HCT116 (cell line): ENCODE results near the gene DPH1. TPM values are rescaled to one million over a fixed set of nuclear protein-coding genes. Genes with fewer than 3 reads are reported as not detected.

Source experiments
- ATAC-seq: fragments of 200-7000 bp; cut with Tn5 transposase; 2 replicates; pipeline ENCODE4 v1.9.1; 2020; ENCODE audit warnings: mild to moderate bottlenecking, moderate library complexity
- BruUV-seq: library from RNA; stranded (reverse); fragments of 400-500 nt; replicated peaks from 2 replicates; lab custom pipeline; 2021; lab: Mats Ljungman, UMichigan
- CTCF ChIA-PET: fragments of 300-600 bp; sonication (Branson Sonifier 250); formaldehyde crosslinking; loops from one replicate; lab custom pipeline; 2021; ENCODE audit warnings: antibody characterized with exemption; lab: Charles Lee
- POLR2A ChIA-PET: fragments of 300-600, 350-600 bp; sonication (Branson Sonifier 250); formaldehyde crosslinking; loops from one replicate; lab custom pipeline; 2021; ENCODE audit warnings: antibody characterized with exemption; lab: Charles Lee
- RAD21 ChIA-PET, 2 experiments: fragments of 300-600 bp; sonication (Branson Sonifier 250); formaldehyde crosslinking; loops; one replicate each; lab custom pipeline; 2023; ENCODE audit warnings: low total read pairs in 2 of 2; ENCODE audit not compliant: uncharacterized antibody in 2 of 2, unreplicated experiment in 2 of 2, low non-redundant PET in 1 of 2; lab: Charles Lee
- DNase-seq: peaks from one replicate; pipeline ENCODE4 v3.0.0-alpha.2; 2010; ENCODE audit warnings: low read depth, low spot score
- H2AFZ ChIP-seq: fragments of 200-600 bp; shearing (Covaris generic), sonication (generic); 2 replicates; pipeline ENCODE4 v1.6.1; 2017; ENCODE audit warnings: low read depth, mixed run types, mixed read lengths, antibody characterized with exemption, low read length; ENCODE audit not compliant: poor library complexity, severe bottlenecking
- H3K27ac ChIP-seq: 2 replicates; pipeline ENCODE4 v1.5.1; 2012; ENCODE audit warnings: low read depth, low read length
- H3K27me3 ChIP-seq: fragments of 200-600 bp; sonication (generic); 2 replicates; pipeline ENCODE4 v1.6.1; 2016; ENCODE audit warnings: mixed run types, low read length, mixed read lengths; ENCODE audit not compliant: insufficient read depth
- H3K36me3 ChIP-seq, 2 experiments: fragments of 200-500 bp in 1 of 2; fragments of 200-600 bp in 1 of 2; sonication (Bioruptor generic) in 1 of 2; sonication (generic) in 1 of 2; 2 replicates each; pipeline versions ENCODE4 v1.5.1 to v1.6.1; 2014 to 2016; ENCODE audit warnings: low read length in 2 of 2, inconsistent platforms in 1 of 2, mixed read lengths in 1 of 2, mixed run types in 1 of 2; ENCODE audit not compliant: insufficient read depth in 2 of 2, control insufficient read depth in 1 of 2
- H3K4me1 ChIP-seq, 2 experiments: fragments of 200-600 bp in 1 of 2; sonication (generic) in 1 of 2; 2 replicates each; pipeline versions ENCODE4 v1.5.1 to v1.6.1; 2012 to 2017; ENCODE audit warnings: low read length in 2 of 2, inconsistent platforms in 1 of 2, mild to moderate bottlenecking in 1 of 2, mixed read lengths in 1 of 2, mixed run types in 1 of 2, moderate library complexity in 1 of 2; ENCODE audit not compliant: insufficient read depth in 2 of 2, control insufficient read depth in 1 of 2
- H3K4me2 ChIP-seq: fragments of 200-600 bp; sonication (generic); 2 replicates; pipeline ENCODE4 v1.6.1; 2017; ENCODE audit warnings: mixed run types, low read length, mixed read lengths
- H3K4me3 ChIP-seq, 2 experiments: fragments of 200-600 bp in 1 of 2; sonication (generic) in 1 of 2; replicated peaks in 1 of 2; 2 replicates each; pipeline ENCODE4 v1.5.1; 2011 to 2016; ENCODE audit warnings: low read length in 2 of 2, control low read depth in 1 of 2, low read depth in 1 of 2, mild to moderate bottlenecking in 1 of 2, mixed read lengths in 1 of 2, mixed run types in 1 of 2
- H3K79me2 ChIP-seq: fragments of 200-600 bp; sonication (generic); 2 replicates; pipeline ENCODE4 v1.6.1; 2017; ENCODE audit warnings: mild to moderate bottlenecking, mixed run types, low read length, moderate library complexity, mixed read lengths; ENCODE audit not compliant: insufficient read depth
- H3K9ac ChIP-seq: fragments of 200-600 bp; sonication (generic); 2 replicates; pipeline ENCODE4 v1.6.1; 2016; ENCODE audit warnings: low read length, mixed read lengths
- H3K9me2 ChIP-seq: fragments of 200-600 bp; sonication (generic), shearing (Covaris generic); 2 replicates; pipeline ENCODE4 v1.6.1; 2017; ENCODE audit warnings: mixed run types, mild to moderate bottlenecking, moderate library complexity; ENCODE audit not compliant: insufficient read depth
- H3K9me3 ChIP-seq, 2 experiments: fragments of 200-500 bp in 1 of 2; fragments of 200-600 bp in 1 of 2; sonication (Bioruptor generic) in 1 of 2; sonication (generic) in 1 of 2; 2 replicates each; pipeline ENCODE4 v1.6.1; 2014 to 2017; ENCODE audit warnings: low read length in 2 of 2, mixed read lengths in 2 of 2, inconsistent platforms in 1 of 2, low read depth in 1 of 2, mild to moderate bottlenecking in 1 of 2, mixed run types in 1 of 2, moderate library complexity in 1 of 2; ENCODE audit not compliant: control insufficient read depth in 1 of 2, insufficient read depth in 1 of 2
- H4K20me1 ChIP-seq: fragments of 200-600 bp; sonication (generic), shearing (Covaris generic); 2 replicates; pipeline ENCODE4 v1.6.1; 2017; ENCODE audit warnings: mixed run types, mild to moderate bottlenecking, moderate library complexity; ENCODE audit not compliant: insufficient read depth
- CBX3 ChIP-seq: IDR thresholded peaks from 2 replicates; pipeline ENCODE4 v1.6.1; 2012; ENCODE audit warnings: low read depth
- CEBPB ChIP-seq: IDR thresholded peaks from 2 replicates; pipeline ENCODE4 v1.6.1; 2012; ENCODE audit warnings: low read depth
- CTCF ChIP-seq, 3 experiments: fragments of 200-600 bp in 1 of 3; sonication (generic) in 1 of 3; IDR thresholded peaks in 2 of 3; conservative IDR thresholded peaks in 1 of 3; 2 replicates each; pipeline ENCODE4 v1.5.1; 2012 to 2017; ENCODE audit warnings: low read depth in 2 of 3, low read length in 2 of 3, antibody characterized with exemption in 1 of 3, borderline replicate concordance in 1 of 3, control low read depth in 1 of 3, mild to moderate bottlenecking in 1 of 3, mixed read lengths in 1 of 3, mixed run types in 1 of 3, moderate library complexity in 1 of 3; ENCODE audit not compliant: insufficient read depth in 1 of 3
- ELF1 ChIP-seq: IDR thresholded peaks from 2 replicates; pipeline ENCODE4 v1.6.1; 2012; ENCODE audit warnings: low read depth, borderline replicate concordance
- EZH2 ChIP-seq: fragments of 200-600 bp; sonication (generic); IDR thresholded peaks from 2 replicates; pipeline ENCODE4 v1.6.1; 2017; ENCODE audit warnings: antibody characterized with exemption, mixed run types
- FOSL1 ChIP-seq: IDR thresholded peaks from 2 replicates; pipeline ENCODE4 v1.6.1; 2012; ENCODE audit warnings: low read depth
- JUND ChIP-seq: IDR thresholded peaks from 2 replicates; pipeline ENCODE4 v1.6.1; 2012
- MAX ChIP-seq: IDR thresholded peaks from 2 replicates; pipeline ENCODE4 v1.6.1; 2012
- POLR2A ChIP-seq: IDR thresholded peaks from 2 replicates; pipeline ENCODE4 v1.7.0; 2011; ENCODE audit warnings: borderline replicate concordance; ENCODE audit not compliant: insufficient read depth, insufficient read length; ENCODE audit errors: extremely low read depth
- POLR2AphosphoS5 ChIP-seq: IDR thresholded peaks from 2 replicates; pipeline ENCODE4 v1.6.1; 2011; ENCODE audit warnings: mild to moderate bottlenecking, low read depth, low read length, moderate library complexity
- RAD21 ChIP-seq: IDR thresholded peaks from 2 replicates; pipeline ENCODE4 v1.6.1; 2012; ENCODE audit warnings: low read depth, mild to moderate bottlenecking
- SIN3A ChIP-seq: IDR thresholded peaks from 2 replicates; pipeline ENCODE4 v1.6.1; 2012; ENCODE audit warnings: low read depth
- SP1 ChIP-seq: IDR thresholded peaks from 2 replicates; pipeline ENCODE4 v1.6.1; 2012; ENCODE audit warnings: low read depth
- TCF7L2 ChIP-seq: IDR thresholded peaks from 2 replicates; pipeline ENCODE4 v1.7.0; 2011; ENCODE audit warnings: borderline replicate concordance, inconsistent platforms; ENCODE audit not compliant: insufficient read depth, insufficient read length; ENCODE audit errors: extremely low read depth
- YY1 ChIP-seq: IDR thresholded peaks from 2 replicates; pipeline ENCODE4 v1.6.1; 2011; ENCODE audit warnings: low read length, low read depth, moderate library complexity, mild to moderate bottlenecking; ENCODE audit not compliant: insufficient replicate concordance; ENCODE audit errors: extremely low read depth
- ZNF274 ChIP-seq: fragments of 200-500 bp; sonication (Bioruptor generic); IDR thresholded peaks from 2 replicates; pipeline ENCODE4 v1.6.1; 2014; ENCODE audit warnings: mild to moderate bottlenecking, low read depth, low read length, inconsistent platforms
- intact Hi-C: fragments of 100-400 bp; cut with micrococcal nuclease; formaldehyde crosslinking; loops from 2 replicates; pipeline ENCODE4 v1.10.0; 2022
- total RNA-seq: library from RNA; stranded (reverse); gene quantifications from one replicate; pipeline ENCODE4 v1.2.1, GENCODE V29; 2021; ENCODE audit not compliant: unreplicated experiment
- TF ChIP-seq, protein P1 (sequence below): IDR thresholded peaks from 2 replicates; pipeline ENCODE4 v1.6.1; 2011; ENCODE audit warnings: mild to moderate bottlenecking, low read length, moderate library complexity; ENCODE audit not compliant: insufficient replicate concordance; ENCODE audit errors: extremely low read depth

The DPH1 gene
- total RNA-seq, 1 experiment from 2014 or later = 47.2 TPM

DNA sequence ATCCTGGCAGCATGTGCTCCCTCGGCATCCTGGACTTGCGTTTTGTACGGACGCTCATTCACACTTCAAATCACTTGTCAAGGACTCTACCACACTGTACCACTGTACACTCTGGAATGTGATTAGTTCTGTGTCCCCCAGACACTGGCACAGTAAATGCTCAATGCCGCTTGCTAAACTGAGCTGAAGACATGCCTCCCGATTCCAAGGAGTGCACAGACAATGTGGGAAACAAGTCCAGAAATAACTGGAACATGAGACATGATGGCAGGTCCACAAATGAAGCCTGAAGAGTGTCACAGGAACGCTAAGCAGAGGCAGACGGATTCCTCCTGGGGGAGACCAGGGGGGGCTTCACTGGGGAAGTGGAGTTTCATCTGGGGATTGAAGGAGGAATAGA is 47.1 kb downstream of the DPH1 start (continued):
- no peak for TF ChIP-seq CTCF (IDR thresholded peaks at IDR 0.05 in 2 of 3, conservative IDR thresholded peaks at IDR 0.05 in 1 of 3; ENCODE audit: borderline replicate concordance in 1 of 3, insufficient read depth in 1 of 3, low read depth in 2 of 3, low read length in 2 of 3)

- no peak overlapping the region for H3K4me2 ChIP-seq
- BruUV-seq = no TSS peak
- H4K20me1 ChIP-seq = no peaks in the 10 kb centered on the region
- 0 out of 4 replicates have a peak, but pooled peaks cover 2% of the 10 kb centered on the region in 2 experiments for H3K36me3 ChIP-seq
- POLR2A ChIA-PET = no interaction called here
- peaks cover 0 to 16% of the 10 kb centered on the region in 2 experiments; a peak in 1 of 4 replicates for H3K4me1 ChIP-seq
- CTCF ChIA-PET = no interaction called here
- no peak for DNase-seq
- H3K79me2 ChIP-seq = no peaks in the 10 kb centered on the region
- H3K9ac ChIP-seq = no peak overlapping the region
- ATAC-seq = no peak
- H3K9me2 ChIP-seq = no peaks in the 10 kb centered on the region
- no peaks in the 10 kb centered on the region for H3K9me3 ChIP-seq
- H3K27me3 ChIP-seq = no peaks in the 10 kb centered on the region
- H3K27ac ChIP-seq = no peak overlapping the region
- TF ChIP-seq FOSL1 (no peak), CEBPB (no peak), RAD21 (no peak), TCF7L2 (no peak), ZNF274 (no peak), CBX3 (no peak), SP1 (no peak), MAX (no peak), YY1 (no peak), JUND (no peak), POLR2A (no peak), ELF1 (no peak), EZH2 (no peak), SIN3A (no peak), CTCF (IDR thresholded peaks at IDR 0.05 in 2 of 3, conservative IDR thresholded peaks at IDR 0.05 in 1 of 3; ENCODE audit: borderline replicate concordance in 1 of 3, insufficient read depth in 1 of 3, low read depth in 2 of 3, low read length in 2 of 3) (no peak), POLR2AphosphoS5 (no peak)
- TF ChIP-seq, protein P1, sequence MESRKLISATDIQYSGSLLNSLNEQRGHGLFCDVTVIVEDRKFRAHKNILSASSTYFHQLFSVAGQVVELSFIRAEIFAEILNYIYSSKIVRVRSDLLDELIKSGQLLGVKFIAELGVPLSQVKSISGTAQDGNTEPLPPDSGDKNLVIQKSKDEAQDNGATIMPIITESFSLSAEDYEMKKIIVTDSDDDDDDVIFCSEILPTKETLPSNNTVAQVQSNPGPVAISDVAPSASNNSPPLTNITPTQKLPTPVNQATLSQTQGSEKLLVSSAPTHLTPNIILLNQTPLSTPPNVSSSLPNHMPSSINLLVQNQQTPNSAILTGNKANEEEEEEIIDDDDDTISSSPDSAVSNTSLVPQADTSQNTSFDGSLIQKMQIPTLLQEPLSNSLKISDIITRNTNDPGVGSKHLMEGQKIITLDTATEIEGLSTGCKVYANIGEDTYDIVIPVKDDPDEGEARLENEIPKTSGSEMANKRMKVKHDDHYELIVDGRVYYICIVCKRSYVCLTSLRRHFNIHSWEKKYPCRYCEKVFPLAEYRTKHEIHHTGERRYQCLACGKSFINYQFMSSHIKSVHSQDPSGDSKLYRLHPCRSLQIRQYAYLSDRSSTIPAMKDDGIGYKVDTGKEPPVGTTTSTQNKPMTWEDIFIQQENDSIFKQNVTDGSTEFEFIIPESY = no peak
- TF ChIP-seq, all 23 proteins: peak for 0
- H3K4me3 ChIP-seq = no peak overlapping the region
- intact Hi-C loops = no loop called here
- H2AFZ ChIP-seq = no peak overlapping the region
- RAD21 ChIA-PET = no interaction called here
These were observed 51.6 kb downstream of the DPH1 start for GRCh38 chr17:2081564-2081963.
